22Rv1 (cell line): Measurements from ENCODE around the gene TSKU.

ENCODE experiments used
- CTCF ChIP-seq: fragments of 450-650 bp; IDR thresholded peaks from 2 replicates; pipeline ENCODE4 v1.5.1; 2017; ENCODE audit warnings: mild to moderate bottlenecking
- ZFX ChIP-seq: fragments of 450-650 bp; IDR thresholded peaks from 2 replicates; pipeline ENCODE4 v1.6.1; 2017; ENCODE audit warnings: antibody characterized with exemption, borderline replicate concordance

- TF ChIP-seq CTCF = no peak
- TF ChIP-seq ZFX = no peak
Observed at GRCh38 chr11:76824083-76824939, 41.2 kb downstream of the TSKU start.
